Stimulated activated CD4-positive, alpha-beta T cell treated with anti-CD3 and anti-CD28 coated beads, TNF-alpha, amount 100 ng/mL, for 1 hour (primary cell): ENCODE data around the gene PVALEF.

Experiments
- DNase-seq, 3 donors: peaks; one replicate each; pipeline ENCODE4 v3.0.0-alpha.2; 2020; ENCODE audit warnings: low read depth in 3 of 3, low spot score in 1 of 3

Gene PVALEF

GRCh38 chr17:81128774-81129173 lies 36.5 kb upstream of the PVALEF start:
- no peak for DNase-seq

- DNase-seq: no peak
These were observed 36.0 kb upstream of the PVALEF start for GRCh38 chr17:81129289-81129688.

- no peak for DNase-seq
These were observed 35.5 kb upstream of the PVALEF start for GRCh38 chr17:81129711-81130367.

GRCh38 chr17:81130385-81131361 lies 34.6 kb upstream of the PVALEF start:
- no peak for DNase-seq

DNA sequence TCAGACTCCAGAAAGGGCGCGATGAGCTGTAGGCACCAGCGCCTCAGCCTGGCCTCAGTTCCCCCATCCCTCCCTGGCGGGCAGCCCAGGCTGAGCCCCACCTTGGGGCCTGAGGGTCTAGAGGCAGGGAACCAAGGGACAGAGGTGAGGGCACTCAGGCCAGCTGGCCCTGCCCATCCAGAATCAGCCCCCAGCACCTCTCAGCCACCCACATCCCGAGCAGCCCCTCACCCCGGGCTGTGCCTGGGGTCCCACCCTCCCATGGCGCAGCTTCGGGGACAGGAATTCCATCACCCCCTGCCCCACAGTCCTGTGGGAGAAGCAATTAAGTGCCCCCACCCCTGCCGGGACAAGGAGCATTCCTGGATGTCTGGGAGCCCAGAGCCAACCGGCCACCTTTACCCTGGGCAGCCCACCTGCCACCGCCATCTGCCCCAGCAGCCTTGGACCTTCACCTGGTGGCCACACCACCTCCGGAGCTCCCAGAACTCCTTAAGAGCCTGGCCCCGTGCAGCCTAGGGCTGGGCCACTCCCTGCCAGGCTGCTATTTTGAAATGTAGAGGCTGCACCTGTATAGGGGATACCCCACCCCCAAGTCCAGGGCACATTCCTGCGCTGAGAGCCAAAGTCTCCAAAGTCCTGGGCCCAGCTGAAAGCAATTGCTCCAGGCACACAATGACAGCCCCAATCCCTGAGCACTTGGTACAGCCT lies 33.7 kb upstream of the PVALEF start:
- DNase-seq: no peak

GRCh38 chr17:81132197-81132540 lies 33.1 kb upstream of the PVALEF start:
- no peak for DNase-seq

DNA sequence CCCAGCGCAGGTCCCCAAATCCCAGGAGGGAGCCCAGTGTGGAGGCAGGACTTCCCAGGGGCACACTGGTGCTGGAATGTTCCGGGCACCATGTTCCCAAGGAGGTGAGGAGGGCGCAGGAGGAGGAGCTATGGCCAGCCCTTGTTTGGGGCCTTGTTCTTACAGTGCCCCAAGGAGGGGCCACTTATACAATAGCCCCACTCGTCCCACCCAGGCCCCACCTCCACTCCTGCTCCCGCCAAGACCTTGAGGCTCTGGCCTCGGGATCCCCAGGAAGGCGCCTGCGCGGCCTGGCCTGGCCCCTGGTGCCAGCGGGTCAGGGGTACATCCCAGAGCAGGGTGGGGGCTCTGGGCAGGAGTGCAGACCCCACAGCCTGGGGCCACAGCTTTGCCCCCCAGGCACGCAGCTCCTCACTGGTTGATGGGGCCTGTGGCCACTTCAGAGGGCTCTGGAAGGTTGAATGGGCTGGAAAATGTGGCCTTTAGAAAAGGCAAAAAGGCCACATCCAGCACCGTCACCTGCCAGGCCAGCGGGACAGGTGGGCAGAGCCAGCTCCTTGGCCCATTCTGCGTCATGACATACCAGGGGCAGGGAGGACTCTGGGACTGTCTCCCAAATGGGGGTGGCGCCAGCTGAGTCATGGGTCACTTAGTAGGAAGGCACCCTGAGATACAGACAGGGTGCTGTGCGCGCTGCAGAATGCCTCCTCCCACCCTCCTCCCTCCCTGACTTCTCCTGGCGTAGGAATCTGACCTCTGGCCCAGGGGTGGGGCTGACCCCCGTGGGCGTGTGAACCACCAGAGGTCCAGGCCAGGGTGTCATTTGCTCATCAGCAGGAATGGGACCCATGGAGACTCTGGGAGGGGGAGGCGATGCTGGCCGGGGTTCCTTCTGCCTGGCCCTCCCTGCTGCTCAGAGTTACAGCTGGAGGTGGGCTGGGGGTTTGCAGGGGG lies 32.3 kb upstream of the PVALEF start:
- DNase-seq: no peak

- DNase-seq: no peak
These were observed 31.1 kb upstream of the PVALEF start for GRCh38 chr17:81134064-81134781.

GRCh38 chr17:81135505-81136278 lies 29.6 kb upstream of the PVALEF start:
- DNase-seq: no peak

DNA sequence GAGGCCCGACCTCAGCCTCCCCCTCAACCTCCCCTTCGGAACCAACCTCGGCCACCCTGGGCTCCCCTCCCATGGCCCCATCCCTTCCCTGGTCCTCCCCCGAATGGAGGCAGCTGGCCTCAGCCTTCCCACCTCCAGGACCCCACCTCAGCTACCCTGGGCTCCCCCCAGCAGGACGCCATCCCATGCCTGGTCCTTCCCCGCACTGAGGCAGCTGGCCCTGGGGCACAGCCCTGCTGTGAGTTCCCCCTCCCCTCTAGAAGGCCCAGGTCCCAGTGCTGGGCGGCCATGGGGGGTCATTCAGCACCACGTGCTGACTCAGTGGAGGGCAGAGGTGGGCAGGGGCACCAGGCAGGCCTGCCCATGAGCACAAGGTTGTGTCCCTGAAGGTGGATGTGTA lies 28.9 kb upstream of the PVALEF start:
- DNase-seq: no peak

- no peak for DNase-seq
These were observed 28.1 kb upstream of the PVALEF start for GRCh38 chr17:81137248-81137647.

DNA sequence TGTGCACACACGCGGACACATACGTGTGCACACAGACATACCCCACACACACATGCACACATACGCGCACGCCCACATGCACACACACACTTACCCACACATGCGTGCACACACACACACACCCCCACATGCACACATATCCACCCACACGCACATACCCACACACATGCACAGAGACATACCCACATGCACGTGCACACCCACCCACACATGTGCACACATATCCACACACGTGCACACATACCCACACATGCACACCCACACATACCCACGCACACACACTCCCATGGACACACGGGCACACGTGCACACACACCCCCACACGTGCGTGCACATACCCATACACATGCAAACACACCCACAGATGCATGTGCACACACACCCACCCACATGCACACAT lies 27.2 kb upstream of the PVALEF start:
- no peak for DNase-seq

DNA sequence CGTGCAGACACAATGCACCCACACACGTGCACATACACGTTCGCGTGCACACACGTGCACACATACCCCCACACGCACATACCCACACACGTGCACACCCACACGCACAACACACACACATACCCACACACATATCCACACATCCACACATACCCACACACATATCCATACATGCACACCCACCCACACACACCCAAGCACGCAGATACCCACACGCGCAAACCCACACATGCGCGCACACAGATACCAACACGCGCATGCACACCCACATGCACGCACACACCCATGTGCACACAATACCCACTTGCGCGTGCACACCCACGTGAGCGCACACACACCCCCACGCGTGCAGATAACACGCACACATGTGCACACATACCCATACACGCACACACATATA lies 26.8 kb upstream of the PVALEF start:
- no peak for DNase-seq

GRCh38 chr17:81139428-81139827 lies 25.9 kb upstream of the PVALEF start:
- DNase-seq: no peak

GRCh38 chr17:81140018-81140417 lies 25.3 kb upstream of the PVALEF start:
- DNase-seq: no peak

GRCh38 chr17:81140695-81141094 lies 24.6 kb upstream of the PVALEF start:
- DNase-seq: no peak

DNA sequence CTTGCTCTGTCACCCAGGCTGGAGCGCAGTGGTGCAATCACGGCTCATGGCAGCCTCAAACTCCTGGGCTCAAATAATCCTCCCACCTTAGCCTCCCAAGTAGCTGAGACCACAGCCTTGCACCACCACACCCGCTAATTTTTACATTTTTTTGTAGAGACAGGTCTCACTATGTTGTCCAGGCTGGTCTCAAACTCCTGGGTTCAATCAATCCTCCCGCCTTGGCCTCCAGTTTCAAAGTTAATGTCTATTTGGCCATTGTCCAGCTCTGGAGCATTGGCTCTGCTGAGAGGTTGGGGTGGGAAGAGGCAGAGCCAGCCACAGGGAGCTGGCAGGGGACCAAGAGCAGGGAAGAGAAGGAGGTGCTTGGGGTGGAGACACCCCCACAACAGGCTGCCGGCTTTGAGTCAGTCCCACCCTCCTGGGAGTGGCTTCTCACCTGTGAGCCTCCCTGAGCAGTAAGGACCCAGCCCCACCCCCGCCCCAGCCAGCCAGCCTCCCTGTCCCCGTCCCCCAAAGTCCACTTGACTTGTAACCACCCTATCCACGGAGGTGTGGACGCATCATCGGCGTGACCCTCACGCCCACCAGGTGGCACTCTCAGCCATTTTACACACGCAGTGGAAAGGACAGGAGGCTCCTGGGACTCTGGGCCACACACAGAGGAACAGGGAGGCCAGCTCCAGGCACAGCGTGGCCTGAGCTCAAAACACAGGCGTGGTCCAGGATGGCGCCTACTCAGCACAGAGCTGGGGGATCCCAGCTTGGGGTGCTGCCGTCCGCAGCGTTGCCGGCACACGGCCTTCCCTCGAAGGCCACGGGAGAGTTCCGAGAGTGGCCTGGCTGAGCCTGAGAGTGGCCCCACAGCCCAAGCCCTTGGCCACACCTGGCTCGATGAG lies 22.8 kb upstream of the PVALEF start:
- DNase-seq: peak; percentile 17 to 35 (median 19)

- DNase-seq: no peak
These were observed 22.1 kb upstream of the PVALEF start for GRCh38 chr17:81143200-81143527.
